Erythroblast (primary cell): ENCODE data around the gene TAS1R2.

ENCODE experiments used
- GATA1 ChIP-seq: IDR thresholded peaks from 2 replicates; pipeline ENCODE4 v1.6.1; 2011; ENCODE audit warnings: low read depth, mild to moderate bottlenecking, control low read depth, low read length, moderate library complexity
- POLR2A ChIP-seq: IDR thresholded peaks from 2 replicates; pipeline ENCODE4 v1.6.1; 2011; ENCODE audit warnings: mild to moderate bottlenecking, low read length

GRCh38 chr1:18872071-18872611, 12.7 kb upstream of the TAS1R2 start:
- no peak for TF ChIP-seq POLR2A
- TF ChIP-seq GATA1, result no peak
